Activated CD4-positive, alpha-beta T cell treated with anti-CD3 and anti-CD28 coated beads for 36 hours (primary cell): ENCODE results near the gene RNF175. TPM values are rescaled to one million over a fixed set of nuclear protein-coding genes. Genes with fewer than 3 reads are reported as not detected.

ENCODE experiments used
- ATAC-seq: fragments of 200-7000 bp; cut with Tn5 transposase; one replicate; pipeline ENCODE4 v1.10.0; 2021; ENCODE audit warnings: mild to moderate bottlenecking, moderate library complexity
- CTCF ChIA-PET: fragments of 350-600 bp; sonication (Branson Sonifier 250); formaldehyde crosslinking; loops from one replicate; lab custom pipeline; 2021; ENCODE audit warnings: antibody characterized with exemption; lab: Charles Lee
- POLR2A ChIA-PET: fragments of 350-600 bp; sonication (Branson Sonifier 250); formaldehyde crosslinking; loops from one replicate; lab custom pipeline; 2021; ENCODE audit warnings: antibody characterized with exemption, inconsistent platforms; lab: Charles Lee
- DNase-seq: peaks from one replicate; pipeline ENCODE4 v3.0.0-alpha.2; 2020
- H3K27ac Mint-ChIP-seq: one replicate; pipeline ENCODE4 v1.8.0; 2021; ENCODE audit warnings: mixed read lengths
- H3K27me3 Mint-ChIP-seq: one replicate; pipeline ENCODE4 v1.8.0; 2021; ENCODE audit warnings: mixed read lengths
- H3K36me3 Mint-ChIP-seq: one replicate; pipeline ENCODE4 v1.8.0; 2021; ENCODE audit warnings: low read depth, mixed read lengths
- H3K4me1 Mint-ChIP-seq: one replicate; pipeline ENCODE4 v1.8.0; 2021; ENCODE audit warnings: mixed read lengths
- H3K4me3 Mint-ChIP-seq: one replicate; pipeline ENCODE4 v1.8.0; 2021; ENCODE audit warnings: mild to moderate bottlenecking, moderate library complexity, mixed read lengths
- H3K9me3 Mint-ChIP-seq: one replicate; pipeline ENCODE4 v1.8.0; 2021; ENCODE audit warnings: low read depth, mixed read lengths
- intact Hi-C, 2 experiments: fragments of 100-400 bp; cut with DNase I in 1 of 2; cut with micrococcal nuclease in 1 of 2; formaldehyde crosslinking; loops; one replicate each; pipeline versions ENCODE4 v1.14.2 to v1.15.1; 2022 to 2024; cut with DNase I, micrococcal nuclease
- total RNA-seq, 2 experiments: library from RNA; stranded (reverse); gene quantifications; one replicate each; pipeline ENCODE4 v1.2.3, GENCODE V29; 2021

The RNF175 gene
- total RNA-seq, 2 experiments from 2014 or later = 0.26 to 0.57 TPM

GRCh38 chr4:153748378-153748777 is 11.4 kb downstream of the RNF175 start:
- H3K27ac Mint-ChIP-seq = no peak overlapping the region
- no peaks in the 10 kb centered on the region for H3K27me3 Mint-ChIP-seq
- ATAC-seq (no peak), DNase-seq (no peak)
- no peak overlapping the region for H3K4me3 Mint-ChIP-seq
- H3K4me1 Mint-ChIP-seq = peaks cover 3% of the 10 kb centered on the region
- ChIA-PET CTCF (interaction anchor here (0.6 to 4.4 kb wide), 9 partner anchors 13 to 402 kb away, joined by 3 to 69 read pairs (median 3); no protein-coding TSS in a partner anchor), POLR2A (no interaction called here)
- H3K9me3 Mint-ChIP-seq = no peaks in the 10 kb centered on the region
- no peaks in the 10 kb centered on the region for H3K36me3 Mint-ChIP-seq
- intact Hi-C loops = no loop called here

DNA sequence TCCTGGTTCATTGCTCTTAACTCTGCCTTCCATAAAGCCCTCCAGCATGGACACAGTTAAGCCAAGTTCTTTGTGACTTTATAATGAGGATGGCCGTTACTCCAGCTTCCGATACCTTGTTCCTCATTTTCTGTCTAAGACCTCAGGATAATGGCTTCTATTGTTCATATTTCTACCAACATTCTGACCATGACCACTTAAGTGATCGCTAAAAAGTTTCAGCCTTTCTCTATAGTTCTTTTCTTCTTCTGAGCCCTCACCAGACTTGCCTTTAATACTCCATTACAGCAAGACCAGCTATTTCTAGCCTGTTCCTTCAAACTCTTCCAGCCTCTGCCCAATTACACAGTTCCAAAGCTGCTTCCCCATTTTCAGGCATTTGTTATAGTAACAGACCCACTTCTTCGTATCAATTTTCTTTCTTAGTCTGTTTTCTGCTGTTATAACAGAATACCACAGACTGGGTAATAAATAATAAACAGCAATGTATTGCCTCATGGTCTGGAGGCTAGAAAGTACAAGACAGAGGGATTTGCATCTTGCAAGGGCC is 12.3 kb downstream of the RNF175 start:
- no peaks in the 10 kb centered on the region for H3K27me3 Mint-ChIP-seq
- no peak for ATAC-seq
- peaks cover 3% of the 10 kb centered on the region for H3K4me1 Mint-ChIP-seq
- H3K4me3 Mint-ChIP-seq = no peak overlapping the region
- POLR2A ChIA-PET = no interaction called here
- CTCF ChIA-PET = interaction anchor here (0.7 to 1.4 kb wide), 5 partner anchors 14 to 575 kb away, joined by 3 to 4 read pairs (median 3); no protein-coding TSS in a partner anchor
- no peak for DNase-seq
- no peaks in the 10 kb centered on the region for H3K9me3 Mint-ChIP-seq
- no peaks in the 10 kb centered on the region for H3K36me3 Mint-ChIP-seq
- no peak overlapping the region for H3K27ac Mint-ChIP-seq
- intact Hi-C loops = no loop called here

- DNase-seq (no peak), ATAC-seq (no peak)
- CTCF ChIA-PET = no interaction called here
- POLR2A ChIA-PET = no interaction called here
- Mint-ChIP-seq H3K27ac (no peak overlapping the region), H3K4me1 (peaks cover 3% of the 10 kb centered on the region), H3K36me3 (no peaks in the 10 kb centered on the region), H3K27me3 (no peaks in the 10 kb centered on the region), H3K4me3 (no peak overlapping the region), H3K9me3 (peaks cover 1% of the 10 kb centered on the region)
- intact Hi-C loops = no loop called here
Measured at GRCh38 chr4:153745651-153746050, 14.2 kb downstream of the RNF175 start.

DNA sequence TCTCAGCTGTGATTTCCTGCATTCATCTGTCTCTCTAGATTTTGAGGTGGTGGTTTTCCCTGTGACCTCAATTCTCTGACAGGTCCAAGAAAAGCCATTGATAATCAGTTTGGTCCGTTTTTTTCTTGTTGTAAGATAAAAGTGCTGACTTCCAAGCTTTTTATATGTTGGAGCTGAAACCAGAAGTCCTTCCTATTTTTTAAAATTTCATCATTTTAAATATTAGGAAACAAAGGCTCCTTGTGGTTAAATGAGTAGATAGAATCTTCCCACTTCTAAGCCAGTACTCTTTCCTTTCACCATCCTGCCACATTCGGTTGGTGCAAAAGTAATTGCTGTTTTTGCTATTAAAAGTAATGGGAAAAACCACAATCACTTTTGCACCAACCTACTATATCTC is 18.3 kb downstream of the RNF175 start:
- no peaks in the 10 kb centered on the region for H3K4me1 Mint-ChIP-seq
- DNase-seq (no peak), ATAC-seq (no peak)
- peaks cover 4% of the 10 kb centered on the region for H3K9me3 Mint-ChIP-seq
- intact Hi-C loops = no loop called here
- H3K36me3 Mint-ChIP-seq = no peaks in the 10 kb centered on the region
- POLR2A ChIA-PET = no interaction called here
- H3K27me3 Mint-ChIP-seq = peaks cover 2% of the 10 kb centered on the region
- CTCF ChIA-PET = interaction anchor here (0.7 to 2.7 kb wide), 4 partner anchors 9 to 747 kb away, joined by 3 to 22 read pairs (median 4); no protein-coding TSS in a partner anchor
- no peak overlapping the region for H3K4me3 Mint-ChIP-seq
- no peak overlapping the region for H3K27ac Mint-ChIP-seq

GRCh38 chr4:153735906-153736461 is 23.8 kb downstream of the RNF175 start:
- Mint-ChIP-seq H3K27me3 (peaks cover 4% of the 10 kb centered on the region), H3K4me1 (peaks cover 12% of the 10 kb centered on the region), H3K36me3 (no peaks in the 10 kb centered on the region), H3K27ac (no peak overlapping the region), H3K9me3 (peaks cover 4% of the 10 kb centered on the region), H3K4me3 (no peak overlapping the region)
- DNase-seq (no peak), ATAC-seq (no peak)
- intact Hi-C loops = no loop called here
- POLR2A ChIA-PET = no interaction called here
- CTCF ChIA-PET = no interaction called here

GRCh38 chr4:153733751-153734448 is 25.9 kb downstream of the RNF175 start:
- H3K4me3 Mint-ChIP-seq = no peak overlapping the region
- H3K27ac Mint-ChIP-seq = no peak overlapping the region
- H3K36me3 Mint-ChIP-seq = no peaks in the 10 kb centered on the region
- ATAC-seq = no peak
- ChIA-PET CTCF (interaction anchor here (0.7 to 2.0 kb wide), 7 partner anchors 9 to 591 kb away, joined by 3 to 15 read pairs (median 3); no protein-coding TSS in a partner anchor), POLR2A (no interaction called here)
- no peaks in the 10 kb centered on the region for H3K9me3 Mint-ChIP-seq
- intact Hi-C loops = no loop called here
- H3K27me3 Mint-ChIP-seq = peaks cover 2% of the 10 kb centered on the region
- no peak for DNase-seq
- peaks cover 12% of the 10 kb centered on the region for H3K4me1 Mint-ChIP-seq

- ChIA-PET CTCF (interaction anchor here (2.3 kb wide), 1 partner anchor 10 kb away, joined by 5 read pairs; no protein-coding TSS in a partner anchor), POLR2A (no interaction called here)
- ATAC-seq (peak; percentile 36), DNase-seq (no peak)
- Mint-ChIP-seq H3K9me3 (no peaks in the 10 kb centered on the region), H3K27ac (no peak overlapping the region), H3K4me3 (no peak overlapping the region), H3K36me3 (no peaks in the 10 kb centered on the region), H3K4me1 (peaks cover 12% of the 10 kb centered on the region), H3K27me3 (peaks cover 2% of the 10 kb centered on the region)
- intact Hi-C loops = no loop called here
Measured at GRCh38 chr4:153731239-153731638, 28.6 kb downstream of the RNF175 start.

DNA sequence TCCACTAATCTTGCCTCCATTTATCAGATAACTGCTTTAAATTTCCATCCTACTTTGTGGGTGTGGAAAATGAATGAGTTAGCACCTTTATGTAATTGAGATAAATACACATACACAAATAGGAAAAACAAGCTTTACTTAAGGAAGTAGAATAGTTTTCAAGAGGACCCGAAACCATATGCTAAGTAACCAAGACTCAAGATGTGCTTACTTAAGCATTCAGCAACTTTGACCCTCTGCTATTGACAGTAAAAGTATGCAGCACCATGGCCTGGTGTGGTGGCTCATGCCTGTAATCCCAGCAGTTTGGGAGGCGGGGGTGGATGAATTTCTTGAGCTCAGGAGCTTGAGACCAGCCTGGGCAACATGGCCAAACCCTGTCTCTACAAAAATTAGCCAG is 29.9 kb downstream of the RNF175 start:
- no peak overlapping the region for H3K27ac Mint-ChIP-seq
- H3K27me3 Mint-ChIP-seq = peaks cover 2% of the 10 kb centered on the region
- CTCF ChIA-PET = interaction anchor here (0.6 to 1.0 kb wide), 2 partner anchors 9 to 338 kb away, joined by 3 to 6 read pairs; no protein-coding TSS in a partner anchor
- intact Hi-C loops = no loop called here
- H3K4me3 Mint-ChIP-seq = no peak overlapping the region
- H3K9me3 Mint-ChIP-seq = no peaks in the 10 kb centered on the region
- peaks cover 12% of the 10 kb centered on the region for H3K4me1 Mint-ChIP-seq
- DNase-seq (no peak), ATAC-seq (no peak)
- H3K36me3 Mint-ChIP-seq = no peaks in the 10 kb centered on the region
- POLR2A ChIA-PET = no interaction called here

GRCh38 chr4:153728660-153729059 is 31.2 kb downstream of the RNF175 start:
- H3K27ac Mint-ChIP-seq = no peak overlapping the region
- no peak overlapping the region for H3K4me3 Mint-ChIP-seq
- ChIA-PET CTCF (no interaction called here), POLR2A (no interaction called here)
- no peak for ATAC-seq
- intact Hi-C loops = no loop called here
- peaks cover 2% of the 10 kb centered on the region for H3K27me3 Mint-ChIP-seq
- no peaks in the 10 kb centered on the region for H3K9me3 Mint-ChIP-seq
- DNase-seq = no peak
- H3K36me3 Mint-ChIP-seq = no peaks in the 10 kb centered on the region
- peaks cover 8% of the 10 kb centered on the region for H3K4me1 Mint-ChIP-seq

- Mint-ChIP-seq H3K36me3 (no peaks in the 10 kb centered on the region), H3K9me3 (no peaks in the 10 kb centered on the region)
Measured at GRCh38 chr4:153728151-153728550, 31.7 kb downstream of the RNF175 start.

GRCh38 chr4:153725831-153726154 is 34.0 kb downstream of the RNF175 start:
- Mint-ChIP-seq H3K27me3 (no peaks in the 10 kb centered on the region), H3K4me1 (no peaks in the 10 kb centered on the region), H3K4me3 (no peak overlapping the region), H3K9me3 (no peaks in the 10 kb centered on the region), H3K36me3 (no peaks in the 10 kb centered on the region), H3K27ac (no peak overlapping the region)
- no peak for DNase-seq
- ATAC-seq = no peak
- CTCF ChIA-PET = interaction anchor here (1.7 kb wide), 1 partner anchor 23 kb away, joined by 4 read pairs; no protein-coding TSS in a partner anchor
- intact Hi-C loops = no loop called here
- POLR2A ChIA-PET = no interaction called here

More at GRCh38 chr4:153728151-153728550, 31.7 kb downstream of the RNF175 start:
- CTCF ChIA-PET = interaction anchor here (0.7 to 1.3 kb wide), 2 partner anchors 14 to 22 kb away, joined by 4 read pairs; no protein-coding TSS in a partner anchor
- peaks cover 2% of the 10 kb centered on the region for H3K27me3 Mint-ChIP-seq
- H3K4me3 Mint-ChIP-seq = no peak overlapping the region
- POLR2A ChIA-PET = no interaction called here
- H3K27ac Mint-ChIP-seq = no peak overlapping the region
- ATAC-seq = no peak
- H3K4me1 Mint-ChIP-seq = peaks cover 7% of the 10 kb centered on the region
- DNase-seq = no peak
- intact Hi-C loops = no loop called here
